Posterior cingulate gyrus (tissue), 11 donors: Measurements from ENCODE around the gene RNF207.
A peak's percentile ranks its signal among the peaks of the same experiment; 100 is the strongest.

Source experiments
- DNase-seq, 10 donors: peaks; one replicate each; pipeline versions ENCODE4 v3.0.0 to v3.0.0-alpha.2; 2020 to 2021; ENCODE audit warnings: mixed read lengths in 3 of 10
- intact Hi-C: fragments of 100-400 bp; cut with DNase I; formaldehyde crosslinking; loops from one replicate; pipeline ENCODE4 v1.15.1; 2023

Gene RNF207

GRCh38 chr1:6171548-6172124 is 34.3 kb upstream of the RNF207 start:
- intact Hi-C loops: no loop called here

GRCh38 chr1:6172549-6172948 is 33.4 kb upstream of the RNF207 start:
- intact Hi-C loops: no loop called here
- peak in 3 of 10 donors; percentile 37 to 76 (median 67) for DNase-seq

More at GRCh38 chr1:6171548-6172124, 34.3 kb upstream of the RNF207 start:
- peak in 3 of 10 donors; percentile 78 to 89 (median 89) for DNase-seq

GRCh38 chr1:6174621-6175410 is 31.1 kb upstream of the RNF207 start:
- intact Hi-C loops: no loop called here
- peak in 1 of 10 donors; percentile 12 for DNase-seq

- intact Hi-C loops: no loop called here
- no peak for DNase-seq
These were observed 30.5 kb upstream of the RNF207 start for GRCh38 chr1:6175411-6175828.

- intact Hi-C loops: no loop called here
- peak in 2 of 10 donors; percentile 55 to 63 for DNase-seq
These were observed 29.1 kb upstream of the RNF207 start for GRCh38 chr1:6176779-6177178.

GRCh38 chr1:6177681-6178380 is 28.1 kb upstream of the RNF207 start:
- intact Hi-C loops: no loop called here
- peak in 2 of 10 donors; percentile 71 to 78 for DNase-seq

GRCh38 chr1:6178751-6179563 is 27.0 kb upstream of the RNF207 start:
- peak in 2 of 10 donors; percentile 71 to 77 for DNase-seq
- intact Hi-C loops: no loop called here

- intact Hi-C loops: no loop called here
- DNase-seq: peak in 2 of 10 donors; percentile 66 to 84
These were observed 26.2 kb upstream of the RNF207 start for GRCh38 chr1:6179564-6180175.

- intact Hi-C loops: no loop called here
- peak in 6 of 10 donors; percentile 58 to 94 (median 77) for DNase-seq
These were observed 25.6 kb upstream of the RNF207 start, which contains the start of gene CHD5 for GRCh38 chr1:6180268-6180706. Gene CHD5, minus strand, starts transcription at chr1:6180321. Its CDS starts 298 bp downstream, at chr1:6180023.

- peak in 3 of 10 donors; percentile 69 to 87 (median 82) for DNase-seq
- intact Hi-C loops: no loop called here
These were observed 25.1 kb upstream of the RNF207 start for GRCh38 chr1:6180707-6181311.

GRCh38 chr1:6181347-6181770 is 24.6 kb upstream of the RNF207 start:
- DNase-seq: peak in 1 of 10 donors; percentile 71
- intact Hi-C loops: no loop called here

GRCh38 chr1:6183520-6183989 is 22.4 kb upstream of the RNF207 start:
- DNase-seq: peak in 2 of 10 donors; percentile 49 to 78
- intact Hi-C loops: no loop called here

GRCh38 chr1:6184083-6184783 is 21.7 kb upstream of the RNF207 start:
- DNase-seq: peak in 1 of 10 donors; percentile 20
- intact Hi-C loops: no loop called here

GRCh38 chr1:6185151-6185550 is 20.8 kb upstream of the RNF207 start:
- intact Hi-C loops: loop anchor here (5.0 kb wide), 1 partner anchor 133 kb away; no protein-coding TSS in a partner anchor
- no peak for DNase-seq

- intact Hi-C loops: loop anchor here (5.0 kb wide), 1 partner anchor 134 kb away; no protein-coding TSS in a partner anchor
- DNase-seq: peak in 1 of 10 donors; percentile 17
These were observed 20.1 kb upstream of the RNF207 start for GRCh38 chr1:6185635-6186382.

- intact Hi-C loops: loop anchor here (5.0 kb wide), 1 partner anchor 136 kb away; no protein-coding TSS in a partner anchor
These were observed 17.5 kb upstream of the RNF207 start for GRCh38 chr1:6188466-6188865.

GRCh38 chr1:6191968-6192367 is 14.0 kb upstream of the RNF207 start:
- intact Hi-C loops: no loop called here
- peak in 2 of 10 donors; percentile 16 to 22 for DNase-seq

More at GRCh38 chr1:6188466-6188865, 17.5 kb upstream of the RNF207 start:
- DNase-seq: no peak
